ENCODE results near the gene SPINT3. TPM values are rescaled to one million over a fixed set of nuclear protein-coding genes. Genes with fewer than 3 reads are reported as not detected.

Gene SPINT3
- total RNA-seq, 4 donors from 2014 or later = not detected

DNA sequence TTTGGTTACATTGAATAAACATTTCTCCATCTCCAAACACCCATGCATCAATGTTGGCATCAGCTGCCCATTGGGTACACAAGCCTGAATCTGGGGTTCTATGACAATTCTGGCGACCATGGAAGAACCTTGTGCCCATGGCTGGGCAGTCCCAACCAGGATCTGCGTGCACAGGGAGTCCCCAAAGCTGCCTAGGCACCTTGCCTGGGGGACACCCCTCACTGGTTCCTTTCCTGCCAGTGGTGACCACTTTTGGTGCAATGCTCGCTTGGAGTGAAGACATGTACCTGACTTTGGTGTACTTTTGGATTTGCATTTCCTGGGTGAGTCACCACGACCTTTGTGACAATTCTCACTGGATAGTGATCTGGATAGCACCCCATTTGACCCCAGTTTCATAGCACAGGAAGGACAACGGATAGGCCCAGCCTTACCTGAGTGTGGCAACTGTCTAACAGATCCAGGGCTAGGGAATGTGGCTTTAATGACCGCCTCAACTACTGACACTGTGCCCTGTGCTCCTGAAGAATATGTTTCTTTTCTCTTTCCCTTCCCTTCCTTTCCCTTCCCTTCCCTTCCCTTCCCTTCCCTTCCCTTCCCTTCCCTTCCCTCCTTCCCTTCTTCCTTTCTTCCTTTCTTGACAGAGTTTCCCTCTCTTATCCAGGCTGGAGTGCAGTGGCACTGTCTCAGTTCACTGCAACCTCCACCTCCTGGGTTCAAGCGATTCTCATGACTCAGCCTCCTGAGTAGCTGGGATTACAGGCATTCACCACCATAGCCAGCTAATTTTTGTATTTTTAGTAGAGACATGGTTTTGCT lies 7.1 kb downstream of the SPINT3 start:
- H3K27me3 ChIP-seq = peaks cover 0 to 23% (median 0%) of the 10 kb centered on the region in 4 donors
- 81% methylated on average over 6 of the region's 7 CpGs for WGBS
- H3K4me3 ChIP-seq = no peak overlapping the region
- no peaks in the 10 kb centered on the region for H3K4me1 ChIP-seq
- H3K36me3 ChIP-seq = no peaks in the 10 kb centered on the region
- TF ChIP-seq POLR2A (IDR thresholded peaks at IDR 0.05; ENCODE audit: low read depth) (no peak), EP300 (IDR thresholded peaks at IDR 0.05) (no peak), POLR2AphosphoS5 (IDR thresholded peaks at IDR 0.05) (no peak)
- TF ChIP-seq, protein P1, sequence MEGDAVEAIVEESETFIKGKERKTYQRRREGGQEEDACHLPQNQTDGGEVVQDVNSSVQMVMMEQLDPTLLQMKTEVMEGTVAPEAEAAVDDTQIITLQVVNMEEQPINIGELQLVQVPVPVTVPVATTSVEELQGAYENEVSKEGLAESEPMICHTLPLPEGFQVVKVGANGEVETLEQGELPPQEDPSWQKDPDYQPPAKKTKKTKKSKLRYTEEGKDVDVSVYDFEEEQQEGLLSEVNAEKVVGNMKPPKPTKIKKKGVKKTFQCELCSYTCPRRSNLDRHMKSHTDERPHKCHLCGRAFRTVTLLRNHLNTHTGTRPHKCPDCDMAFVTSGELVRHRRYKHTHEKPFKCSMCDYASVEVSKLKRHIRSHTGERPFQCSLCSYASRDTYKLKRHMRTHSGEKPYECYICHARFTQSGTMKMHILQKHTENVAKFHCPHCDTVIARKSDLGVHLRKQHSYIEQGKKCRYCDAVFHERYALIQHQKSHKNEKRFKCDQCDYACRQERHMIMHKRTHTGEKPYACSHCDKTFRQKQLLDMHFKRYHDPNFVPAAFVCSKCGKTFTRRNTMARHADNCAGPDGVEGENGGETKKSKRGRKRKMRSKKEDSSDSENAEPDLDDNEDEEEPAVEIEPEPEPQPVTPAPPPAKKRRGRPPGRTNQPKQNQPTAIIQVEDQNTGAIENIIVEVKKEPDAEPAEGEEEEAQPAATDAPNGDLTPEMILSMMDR (IDR thresholded peaks at IDR 0.05) = no peak
- intact Hi-C loops (cut with DNase I) = no loop called here
- no peak overlapping the region for H3K27ac ChIP-seq (replicated peaks in 1 of 4)
- DNase-seq (ENCODE audit: extremely low spot score) = no peak
- H3K9me3 ChIP-seq = no peaks in the 10 kb centered on the region

DNA sequence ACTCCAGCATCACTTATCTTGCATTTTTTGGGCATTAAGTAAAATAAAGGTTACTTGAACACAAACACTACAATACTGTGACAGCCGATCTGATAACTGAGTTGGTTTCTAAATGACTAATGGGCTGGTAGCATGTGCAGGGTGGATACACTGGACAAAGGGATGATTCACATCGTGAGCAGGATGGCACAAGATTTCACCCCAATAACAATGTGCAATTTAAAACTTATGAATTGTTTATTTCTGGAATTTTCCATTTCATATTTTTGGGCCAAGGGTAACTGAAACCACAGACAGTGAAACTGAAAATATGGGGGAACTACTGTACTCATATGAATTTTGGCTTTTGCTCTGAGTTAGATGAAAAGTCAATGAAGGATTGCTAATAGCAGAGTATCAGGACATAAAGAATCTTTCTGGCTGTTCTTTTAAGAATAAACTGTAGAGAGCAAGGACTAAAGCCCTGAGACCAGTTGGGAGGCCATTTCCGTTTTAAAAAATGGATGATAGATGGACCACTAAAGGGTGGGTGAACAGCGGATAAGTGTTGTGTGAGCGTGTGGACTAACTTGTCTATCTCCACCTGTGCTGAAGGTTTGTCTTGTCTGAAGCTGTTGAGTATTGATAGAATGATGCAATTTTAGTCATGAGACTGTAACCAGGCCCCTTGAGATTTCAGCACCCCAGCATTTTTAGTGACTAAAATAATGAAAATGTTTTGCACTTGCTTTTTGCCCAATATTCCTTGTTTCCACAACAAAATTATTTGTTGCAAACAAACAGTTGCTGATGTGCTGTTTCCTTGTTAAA lies 8.2 kb downstream of the SPINT3 start:
- Histone ChIP-seq H3K9me3 (no peaks in the 10 kb centered on the region), H3K4me1 (no peaks in the 10 kb centered on the region), H3K27ac (replicated peaks in 1 of 4) (no peak overlapping the region), H3K27me3 (peaks cover 0 to 22% (median 0%) of the 10 kb centered on the region in 4 donors), H3K36me3 (no peaks in the 10 kb centered on the region), H3K4me3 (no peak overlapping the region)
- intact Hi-C loops (cut with DNase I) = no loop called here
- no peak for DNase-seq (ENCODE audit: extremely low spot score)
- TF ChIP-seq POLR2A (IDR thresholded peaks at IDR 0.05; ENCODE audit: low read depth) (no peak), EP300 (IDR thresholded peaks at IDR 0.05) (no peak), POLR2AphosphoS5 (IDR thresholded peaks at IDR 0.05) (no peak)
- TF ChIP-seq, protein P1 (IDR thresholded peaks at IDR 0.05) = no peak
- WGBS = 81% methylated on average over 5 of the region's 5 CpGs

DNA sequence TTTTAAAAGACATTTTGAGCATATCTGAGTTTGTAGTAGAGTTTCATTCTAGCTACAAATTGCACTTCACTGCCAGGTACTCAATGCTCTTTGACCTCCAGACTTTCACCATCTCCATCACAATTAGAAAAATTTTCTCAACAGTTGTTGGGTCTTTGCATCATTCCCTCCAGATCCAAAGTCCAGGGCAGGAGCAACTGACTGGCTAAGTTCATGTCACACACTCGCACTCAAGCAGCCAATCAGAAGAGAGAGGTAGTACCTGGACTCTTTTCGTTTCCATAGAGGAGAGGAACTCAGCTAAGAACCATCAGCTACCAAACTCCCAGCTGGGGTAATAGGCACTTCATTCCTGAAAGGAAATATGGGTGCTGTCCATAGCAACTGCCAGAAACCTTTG lies 9.0 kb downstream of the SPINT3 start:
- peaks cover 0 to 17% (median 0%) of the 10 kb centered on the region in 4 donors for H3K27me3 ChIP-seq
- no peak overlapping the region for H3K27ac ChIP-seq (replicated peaks in 1 of 4)
- DNase-seq (ENCODE audit: extremely low spot score) = no peak
- no peaks in the 10 kb centered on the region for H3K9me3 ChIP-seq
- WGBS = 88% methylated on average over 2 of the region's 2 CpGs
- H3K4me1 ChIP-seq = no peaks in the 10 kb centered on the region
- no peak overlapping the region for H3K4me3 ChIP-seq
- intact Hi-C loops (cut with DNase I) = no loop called here
- H3K36me3 ChIP-seq = no peaks in the 10 kb centered on the region
- TF ChIP-seq POLR2AphosphoS5 (IDR thresholded peaks at IDR 0.05) (no peak), POLR2A (IDR thresholded peaks at IDR 0.05; ENCODE audit: low read depth) (no peak), EP300 (IDR thresholded peaks at IDR 0.05) (no peak)
- TF ChIP-seq, protein P1 (IDR thresholded peaks at IDR 0.05) = no peak

DNA sequence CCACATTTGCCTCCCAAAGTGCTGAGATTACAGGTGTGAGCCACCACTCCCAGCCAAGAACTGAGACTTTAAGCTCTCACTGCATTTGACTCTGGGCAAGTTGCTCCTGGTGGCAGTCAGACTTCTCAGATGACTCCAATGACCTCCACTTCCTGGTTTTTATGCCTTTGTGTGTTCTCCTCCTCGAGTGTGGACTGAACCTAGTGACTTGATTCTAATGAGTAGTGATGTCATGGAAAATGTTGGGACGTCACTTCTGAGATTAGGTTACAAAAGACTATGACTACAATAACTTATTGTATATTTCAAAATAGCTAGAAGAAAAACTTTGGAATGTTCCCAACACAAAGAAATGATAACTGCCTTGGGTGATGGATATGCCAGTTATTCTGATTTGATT lies 12.0 kb downstream of the SPINT3 start:
- TF ChIP-seq POLR2AphosphoS5 (IDR thresholded peaks at IDR 0.05) (no peak), POLR2A (IDR thresholded peaks at IDR 0.05; ENCODE audit: low read depth) (no peak), EP300 (IDR thresholded peaks at IDR 0.05) (no peak)
- TF ChIP-seq, protein P1 (IDR thresholded peaks at IDR 0.05) = no peak
- Histone ChIP-seq H3K27me3 (peaks cover 0 to 34% (median 0%) of the 10 kb centered on the region in 4 donors), H3K27ac (replicated peaks in 1 of 4) (no peak overlapping the region), H3K9me3 (no peaks in the 10 kb centered on the region), H3K4me3 (no peak overlapping the region), H3K4me1 (no peaks in the 10 kb centered on the region), H3K36me3 (no peaks in the 10 kb centered on the region)
- intact Hi-C loops (cut with DNase I) = no loop called here
- no peak for DNase-seq (ENCODE audit: extremely low spot score)
- WGBS = 54% methylated on average over 2 of the region's 2 CpGs

All from esophagus muscularis mucosa (tissue), 4 donors.